Mesendoderm (in vitro differentiated cells): Measurements from ENCODE around the gene CHSY1.

ENCODE experiments used
- DNase-seq: peaks from one replicate; pipeline ENCODE4 v3.0.0; 2013
- H2AK5ac ChIP-seq: 2 replicates; pipeline ENCODE4 v1.6.1; 2013; ENCODE audit warnings: low read length, inconsistent platforms
- H2BK120ac ChIP-seq: 2 replicates; pipeline ENCODE4 v1.6.1; 2013; ENCODE audit warnings: low read depth, mild to moderate bottlenecking, low read length, moderate library complexity, mixed read lengths
- H2BK15ac ChIP-seq: replicated peaks from 2 replicates; pipeline ENCODE4 v1.6.1; 2013; ENCODE audit warnings: low read depth, mild to moderate bottlenecking, moderate library complexity
- H2BK5ac ChIP-seq: 2 replicates; pipeline ENCODE4 v1.6.1; 2013; ENCODE audit warnings: low read length, inconsistent platforms
- H3K18ac ChIP-seq: 2 replicates; pipeline ENCODE4 v1.6.1; 2013; ENCODE audit warnings: mild to moderate bottlenecking, low read length, mixed read lengths
- H3K23ac ChIP-seq: one replicate; pipeline ENCODE4 v1.6.1; 2013; ENCODE audit warnings: low read length
- H3K27ac ChIP-seq: 2 replicates; pipeline ENCODE4 v1.5.1; 2013; ENCODE audit warnings: low read depth, mild to moderate bottlenecking, inconsistent platforms, low read length, moderate library complexity
- H3K27me3 ChIP-seq: 2 replicates; pipeline ENCODE4 v1.6.1; 2013; ENCODE audit warnings: low read length, control low read depth, mild to moderate bottlenecking, inconsistent platforms; ENCODE audit not compliant: insufficient read depth, poor library complexity
- H3K36me3 ChIP-seq: 2 replicates; pipeline ENCODE4 v1.6.1; 2013; ENCODE audit warnings: low read length, inconsistent platforms; ENCODE audit not compliant: control insufficient read depth, insufficient read depth
- H3K4ac ChIP-seq: one replicate; pipeline ENCODE4 v1.6.1; 2013; ENCODE audit warnings: low read depth, mild to moderate bottlenecking, low read length, moderate library complexity
- H3K4me1 ChIP-seq: 2 replicates; pipeline ENCODE4 v1.6.1; 2013; ENCODE audit warnings: low read depth, low read length, inconsistent platforms; ENCODE audit not compliant: control insufficient read depth
- H3K4me2 ChIP-seq: 2 replicates; pipeline ENCODE4 v1.6.1; 2013; ENCODE audit warnings: low read length
- H3K4me3 ChIP-seq: 2 replicates; pipeline ENCODE4 v1.5.1; 2013; ENCODE audit warnings: mild to moderate bottlenecking, low read length
- H3K56ac ChIP-seq: one replicate; pipeline ENCODE4 v1.6.1; 2013; ENCODE audit warnings: low read length
- H3K79me1 ChIP-seq: 2 replicates; pipeline ENCODE4 v1.6.1; 2013; ENCODE audit warnings: low read length, inconsistent platforms
- H3K79me2 ChIP-seq: 2 replicates; pipeline ENCODE4 v1.6.1; 2013; ENCODE audit warnings: mild to moderate bottlenecking, low read length; ENCODE audit not compliant: control insufficient read depth, insufficient read depth
- H3K9ac ChIP-seq: 2 replicates; pipeline ENCODE4 v1.6.1; 2013; ENCODE audit warnings: low read length, inconsistent platforms
- H4K5ac ChIP-seq: one replicate; pipeline ENCODE4 v1.6.1; 2013; ENCODE audit warnings: low read length
- H4K8ac ChIP-seq: one replicate; pipeline ENCODE4 v1.6.1; 2013; ENCODE audit warnings: low read depth, mild to moderate bottlenecking, control low read depth, low read length, moderate library complexity
- WGBS: extraction: QIAGEN DNeasy Blood & Tissue Kit; methylation state at CpG from one replicate; pipeline ENCODE4 v1.1.7; 2013; ENCODE audit warnings: low lambda C conversion rate, missing lambda C conversion rate; ENCODE audit not compliant: insufficient coverage; ENCODE audit errors: extremely low coverage; 5-methylcytosine and 5-hydroxymethylcytosine counted together

The CHSY1 gene

GRCh38 chr15:101277943-101278564 lies 26.2 kb upstream of the CHSY1 start:
- Histone ChIP-seq H3K18ac (no peak overlapping the region), H2BK15ac (no peak overlapping the region), H3K56ac (peak overlapping the region; percentile 70), H3K4ac (no peak overlapping the region), H4K5ac (no peak overlapping the region), H3K23ac (no peak overlapping the region), H3K36me3 (peaks cover 15% of the 10 kb centered on the region), H2BK5ac (no peak overlapping the region), H3K4me1 (no peaks in the 10 kb centered on the region), H3K79me2 (peaks cover 15% of the 10 kb centered on the region), H2BK120ac (no peak overlapping the region), H3K9ac (peak overlapping the region; percentile 34), H3K79me1 (peaks cover 10% of the 10 kb centered on the region), H3K27me3 (no peaks in the 10 kb centered on the region), H2AK5ac (no peak overlapping the region), H3K27ac (no peak overlapping the region), H3K4me2 (peak overlapping the region; percentile 9), H3K4me3 (no peak overlapping the region), H4K8ac (no peak overlapping the region)
- no CpG with 5 or more reads among the region's 12 CpGs for WGBS
- DNase-seq, result peak; percentile 64

- Histone ChIP-seq H3K4ac (peak within 1 kb of the TSS; percentile 60), H2BK5ac (no peak within 1 kb of the TSS), H3K4me1 (no peaks in the 10 kb centered on the region), H3K27ac (no peak within 1 kb of the TSS), H3K9ac (peak within 1 kb of the TSS; percentile 84), H4K5ac (no peak within 1 kb of the TSS), H3K4me3 (peak within 1 kb of the TSS; percentile 89), H3K79me1 (peaks cover 10% of the 10 kb centered on the region), H3K27me3 (no peaks in the 10 kb centered on the region), H3K23ac (no peak within 1 kb of the TSS), H3K56ac (peak within 1 kb of the TSS; percentile 94), H2AK5ac (no peak within 1 kb of the TSS), H3K36me3 (peaks cover 15% of the 10 kb centered on the region), H2BK15ac (no peak within 1 kb of the TSS), H2BK120ac (no peak within 1 kb of the TSS), H3K79me2 (peaks cover 15% of the 10 kb centered on the region), H4K8ac (no peak within 1 kb of the TSS), H3K4me2 (peak within 1 kb of the TSS; percentile 89), H3K18ac (peak within 1 kb of the TSS; percentile 60)
- peak; percentile 92 for DNase-seq
- WGBS, result no CpG with 5 or more reads among the region's 91 CpGs
Observed at GRCh38 chr15:101277038-101277822, 25.4 kb upstream of the CHSY1 start, which contains the start of gene SELENOS. TSS of gene SELENOS (minus strand) at chr15:101277485. CDS start at chr15:101277417, 68 bp downstream.

- Histone ChIP-seq H3K36me3 (peaks cover 18% of the 10 kb centered on the region), H3K4me3 (peak overlapping the region; percentile 89), H3K9ac (peak overlapping the region; percentile 84), H4K8ac (no peak overlapping the region), H3K79me2 (peaks cover 15% of the 10 kb centered on the region), H3K79me1 (peaks cover 10% of the 10 kb centered on the region), H2BK120ac (no peak overlapping the region), H3K4me2 (peak overlapping the region; percentile 89), H3K23ac (no peak overlapping the region), H3K18ac (peak overlapping the region; percentile 60), H2BK5ac (no peak overlapping the region), H4K5ac (no peak overlapping the region), H3K56ac (peak overlapping the region; percentile 94), H3K27ac (no peak overlapping the region), H3K4ac (no peak overlapping the region), H3K4me1 (no peaks in the 10 kb centered on the region), H2AK5ac (no peak overlapping the region), H2BK15ac (no peak overlapping the region), H3K27me3 (no peaks in the 10 kb centered on the region)
- peak; percentile 61 for DNase-seq
- WGBS, result no CpG with 5 or more reads among the region's 14 CpGs
Observed at GRCh38 chr15:101276501-101277037, 24.7 kb upstream of the CHSY1 start.

- DNase-seq, result no peak
- Histone ChIP-seq H3K4me3 (no peak overlapping the region), H3K79me2 (peaks cover 15% of the 10 kb centered on the region), H3K4me2 (no peak overlapping the region), H3K18ac (no peak overlapping the region), H2BK15ac (no peak overlapping the region), H3K56ac (no peak overlapping the region), H3K36me3 (peaks cover 16% of the 10 kb centered on the region), H3K23ac (no peak overlapping the region), H3K9ac (no peak overlapping the region), H3K4me1 (no peaks in the 10 kb centered on the region), H4K5ac (no peak overlapping the region), H2AK5ac (no peak overlapping the region), H3K79me1 (peaks cover 10% of the 10 kb centered on the region), H3K27ac (no peak overlapping the region), H2BK5ac (no peak overlapping the region), H3K4ac (no peak overlapping the region), H4K8ac (no peak overlapping the region), H2BK120ac (no peak overlapping the region), H3K27me3 (no peaks in the 10 kb centered on the region)
- no CpG with 5 or more reads among the region's 5 CpGs for WGBS
Observed at GRCh38 chr15:101275018-101275417, 23.2 kb upstream of the CHSY1 start.

- no peak for DNase-seq
- Histone ChIP-seq H3K36me3 (peaks cover 16% of the 10 kb centered on the region), H3K4me1 (no peaks in the 10 kb centered on the region), H3K27ac (no peak overlapping the region), H3K4ac (no peak overlapping the region), H3K18ac (no peak overlapping the region), H3K79me1 (peaks cover 10% of the 10 kb centered on the region), H2BK15ac (no peak overlapping the region), H4K5ac (no peak overlapping the region), H3K9ac (no peak overlapping the region), H3K4me2 (no peak overlapping the region), H2BK120ac (no peak overlapping the region), H3K4me3 (no peak overlapping the region), H2BK5ac (no peak overlapping the region), H3K79me2 (peaks cover 15% of the 10 kb centered on the region), H3K23ac (no peak overlapping the region), H4K8ac (no peak overlapping the region), H3K27me3 (no peaks in the 10 kb centered on the region), H2AK5ac (no peak overlapping the region), H3K56ac (no peak overlapping the region)
- WGBS, result no CpG with 5 or more reads among the region's 5 CpGs
Observed at GRCh38 chr15:101273534-101273933, 21.7 kb upstream of the CHSY1 start.
